HepG2 (cell line): ENCODE measurements around the gene RIBC1. TPM values are rescaled to one million over a fixed set of nuclear protein-coding genes. Genes with fewer than 3 reads are reported as not detected.
A peak's percentile ranks its signal among the peaks of the same experiment; 100 is the strongest.

Experiments
- ATAC-seq: fragments of 200-7000 bp; cut with Tn5 transposase; 3 replicates; pipeline ENCODE4 v1.9.1; 2020; ENCODE audit warnings: mild to moderate bottlenecking, moderate library complexity
- BruUV-seq: library from RNA; stranded (reverse); fragments of 400-500 nt; replicated peaks from 2 replicates; lab custom pipeline; 2021; lab: Mats Ljungman, UMichigan
- CTCF ChIA-PET: fragments of 300-600 bp; formaldehyde crosslinking; extraction: SDS; loops from one replicate; lab custom pipeline; 2021; ENCODE audit warnings: low total read pairs, inconsistent platforms, low intra/inter-chr PET ratio; lab: Yijun Ruan, JAX
- POLR2A ChIA-PET: fragments of 350-600 bp; sonication (Branson Sonifier 250); formaldehyde crosslinking; loops from one replicate; lab custom pipeline; 2020; ENCODE audit warnings: antibody characterized with exemption, inconsistent platforms; lab: Yijun Ruan, JAX
- DNase-seq: peaks from one replicate; pipeline ENCODE4 v3.0.0-alpha.2; 2015; ENCODE audit warnings: low spot score
- FAIRE-seq: peaks from 3 replicates; lab custom pipeline; 2011; peaks lifted over from hg19 to GRCh38; lab: Jason Lieb, UNC
- H2AFZ ChIP-seq: one replicate; pipeline ENCODE4 v1.6.1; 2011; ENCODE audit warnings: low read length, inconsistent platforms
- H3K27ac ChIP-seq: fragments of 300-600 bp; 3 replicates; pipeline ENCODE4 v1.8.0; 2011; ENCODE audit warnings: mixed run types, mild to moderate bottlenecking, mixed read lengths, low read length, inconsistent platforms; ENCODE audit not compliant: insufficient read depth; ENCODE audit errors: extremely low read length
- H3K27me3 ChIP-seq, 2 experiments: fragments of 200-600 bp in 1 of 2; 2 replicates in 1 of 2; 3 replicates in 1 of 2; pipeline versions ENCODE4 v1.6.0 to v1.8.0; 2011; ENCODE audit warnings: low read length in 2 of 2, mild to moderate bottlenecking in 2 of 2, moderate library complexity in 2 of 2, inconsistent platforms in 1 of 2; ENCODE audit not compliant: insufficient read depth in 2 of 2, control insufficient read depth in 1 of 2
- H3K36me3 ChIP-seq, 2 experiments: fragments of 200-600 bp in 1 of 2; replicated peaks in 1 of 2; 2 replicates in 1 of 2; 3 replicates in 1 of 2; pipeline versions ENCODE4 v1.5.1 to v1.8.0; 2011; ENCODE audit warnings: low read length in 2 of 2, inconsistent platforms in 1 of 2; ENCODE audit not compliant: insufficient read depth in 2 of 2, control insufficient read depth in 1 of 2
- H3K4me1 ChIP-seq: 2 replicates; pipeline ENCODE4 v1.5.1; 2012; ENCODE audit warnings: low read length, inconsistent platforms; ENCODE audit not compliant: insufficient read depth
- H3K4me2 ChIP-seq: 2 replicates; pipeline ENCODE4 v1.6.0; 2011; ENCODE audit warnings: low read depth, low read length, inconsistent platforms
- H3K4me3 ChIP-seq, 3 experiments: fragments of 200-600 bp in 1 of 3; sonication (generic), shearing (Covaris generic) in 1 of 3; replicated peaks in 1 of 3; 2 replicates each; pipeline ENCODE4 v1.5.1; 2011 to 2016; ENCODE audit warnings: low read length in 3 of 3, inconsistent platforms in 2 of 3, low read depth in 2 of 3, mild to moderate bottlenecking in 2 of 3, control low read depth in 1 of 3, mixed read lengths in 1 of 3; ENCODE audit not compliant: insufficient read depth in 1 of 3
- H3K79me2 ChIP-seq: one replicate; pipeline ENCODE4 v1.6.1; 2011; ENCODE audit warnings: low read length, inconsistent platforms; ENCODE audit not compliant: insufficient read depth
- H3K9ac ChIP-seq: 2 replicates; pipeline ENCODE4 v1.6.0; 2011; ENCODE audit warnings: mild to moderate bottlenecking, low read depth, low read length, inconsistent platforms; ENCODE audit not compliant: insufficient read depth
- H3K9me3 ChIP-seq: 2 replicates; pipeline ENCODE4 v1.5.1; 2012; ENCODE audit warnings: mild to moderate bottlenecking, low read length
- H4K20me1 ChIP-seq: 2 replicates; pipeline ENCODE4 v1.6.0; 2011; ENCODE audit warnings: inconsistent platforms, mild to moderate bottlenecking, low read length, moderate library complexity; ENCODE audit not compliant: insufficient read depth
- BCL3 ChIP-seq: sonication (generic); formaldehyde crosslinking; IDR thresholded peaks from 2 replicates; pipeline ENCODE4 v1.5.1; 2020; ENCODE audit warnings: mild to moderate bottlenecking, missing genetic modification reagents, moderate library complexity
- DNMT1 ChIP-seq: sonication (generic); formaldehyde crosslinking; IDR thresholded peaks from 2 replicates; pipeline ENCODE4 v1.5.1; 2020; ENCODE audit warnings: mild to moderate bottlenecking, missing genetic modification reagents
- FUBP1 ChIP-seq: sonication (generic); formaldehyde crosslinking; IDR thresholded peaks from 2 replicates; pipeline ENCODE4 v1.5.1; 2020; ENCODE audit warnings: missing genetic modification reagents, mild to moderate bottlenecking, borderline replicate concordance
- GABPB1 ChIP-seq: IDR thresholded peaks from 2 replicates; pipeline ENCODE4 v1.6.1; 2016; ENCODE audit warnings: mild to moderate bottlenecking, missing genetic modification reagents, moderate library complexity, missing compliant biosample characterization
- HNF1B ChIP-seq: sonication (generic); formaldehyde crosslinking; IDR thresholded peaks from 2 replicates; pipeline ENCODE4 v1.5.1; 2020; ENCODE audit warnings: mild to moderate bottlenecking, moderate library complexity, missing genetic modification reagents
- HNF4A ChIP-seq: sonication (generic); formaldehyde crosslinking; IDR thresholded peaks from 2 replicates; pipeline ENCODE4 v1.4.0; 2020; ENCODE audit warnings: missing genetic modification reagents
- KAT8 ChIP-seq: IDR thresholded peaks from 2 replicates; pipeline ENCODE4 v1.6.1; 2016; ENCODE audit warnings: missing genetic modification reagents, missing compliant biosample characterization
- KMT2B ChIP-seq: IDR thresholded peaks from 2 replicates; pipeline ENCODE4 v1.6.1; 2016; ENCODE audit warnings: missing genetic modification reagents, missing compliant biosample characterization
- NCOR1 ChIP-seq: fragments of 200-600 bp; sonication (generic); IDR thresholded peaks from 2 replicates; pipeline ENCODE4 v1.7.0; 2017; ENCODE audit warnings: antibody characterized with exemption, low read length, borderline replicate concordance
- RCOR2 ChIP-seq: IDR thresholded peaks from 2 replicates; pipeline ENCODE4 v1.6.1; 2016; ENCODE audit warnings: missing biosample characterization, missing genetic modification reagents
- SAP130 ChIP-seq: IDR thresholded peaks from 2 replicates; pipeline ENCODE4 v1.6.1; 2016; ENCODE audit warnings: low read depth
- SNAPC2 ChIP-seq: sonication (generic); formaldehyde crosslinking; IDR thresholded peaks from 2 replicates; pipeline ENCODE4 v1.8.1; 2022; ENCODE audit warnings: mild to moderate bottlenecking, missing genetic modification reagents
- TCF7 ChIP-seq: sonication (generic); IDR thresholded peaks from 2 replicates; pipeline ENCODE4 v1.6.1; 2016; ENCODE audit warnings: antibody characterized with exemption, low read depth
- TOPORS ChIP-seq: sonication (generic); formaldehyde crosslinking; IDR thresholded peaks from 2 replicates; pipeline ENCODE4 v1.8.0; 2023; ENCODE audit warnings: mild to moderate bottlenecking, missing genetic modification reagents
- YEATS2 ChIP-seq: sonication (generic); formaldehyde crosslinking; IDR thresholded peaks from 2 replicates; pipeline ENCODE4 v1.4.0; 2020; ENCODE audit warnings: missing genetic modification reagents, borderline replicate concordance
- WGBS: methylation state at CpG from one replicate; pipeline ENCODE4 v1.1.6; 2017; ENCODE audit warnings: low lambda C conversion rate; 5-methylcytosine and 5-hydroxymethylcytosine counted together
- in situ Hi-C: cut with HindIII; loops from 2 replicates; pipeline ENCODE4 v1.10.0; 2017; ENCODE audit warnings: low pct_unique_long_range_greater_than_20kb; ENCODE audit not compliant: extremely low pct_ligation_motif_present
- intact Hi-C: fragments of 100-400 bp; cut with micrococcal nuclease; formaldehyde crosslinking; loops from one replicate; pipeline ENCODE4 v1.10.0; 2022; ENCODE audit not compliant: unreplicated experiment
- polyA plus RNA-seq, 8 experiments: library from polyadenylated mRNA; depleted of rRNA in 3 of 8; stranded (reverse) in 7 of 8; unstranded in 1 of 8; fragments of >200 nt; fragmentation: Illumina TruSeq in 4 of 8; extraction: Trizol in 4 of 8; gene quantifications; 2 replicates each; pipeline versions ENCODE4 v1.2.1 to v1.2.3, GENCODE V29; 2011 to 2016; ENCODE audit warnings: low read depth in 4 of 8, missing spikeins in 1 of 8, mixed read lengths in 1 of 8; ENCODE audit not compliant: insufficient read depth in 1 of 8
- total RNA-seq, 5 experiments: library from RNA; depleted of rRNA; stranded (reverse); fragments of >200 nt; fragmentation: Illumina TruSeq; extraction: Trizol; gene quantifications; 2 replicates each; pipeline ENCODE4 v1.2.3, GENCODE V29; 2016; ENCODE audit warnings: low read depth in 1 of 5
- TF ChIP-seq, protein P1 (sequence below): sonication (generic); formaldehyde crosslinking; IDR thresholded peaks from 2 replicates; pipeline ENCODE4 v1.5.0; 2020; ENCODE audit warnings: mild to moderate bottlenecking, missing genetic modification reagents

The RIBC1 gene
- total and polyA plus RNA-seq, 2 of the 13 experiments (the other 11 are each of a cell fraction or from before 2014, with no cell fraction given) = 0.55 TPM; not detected in 1

DNA sequence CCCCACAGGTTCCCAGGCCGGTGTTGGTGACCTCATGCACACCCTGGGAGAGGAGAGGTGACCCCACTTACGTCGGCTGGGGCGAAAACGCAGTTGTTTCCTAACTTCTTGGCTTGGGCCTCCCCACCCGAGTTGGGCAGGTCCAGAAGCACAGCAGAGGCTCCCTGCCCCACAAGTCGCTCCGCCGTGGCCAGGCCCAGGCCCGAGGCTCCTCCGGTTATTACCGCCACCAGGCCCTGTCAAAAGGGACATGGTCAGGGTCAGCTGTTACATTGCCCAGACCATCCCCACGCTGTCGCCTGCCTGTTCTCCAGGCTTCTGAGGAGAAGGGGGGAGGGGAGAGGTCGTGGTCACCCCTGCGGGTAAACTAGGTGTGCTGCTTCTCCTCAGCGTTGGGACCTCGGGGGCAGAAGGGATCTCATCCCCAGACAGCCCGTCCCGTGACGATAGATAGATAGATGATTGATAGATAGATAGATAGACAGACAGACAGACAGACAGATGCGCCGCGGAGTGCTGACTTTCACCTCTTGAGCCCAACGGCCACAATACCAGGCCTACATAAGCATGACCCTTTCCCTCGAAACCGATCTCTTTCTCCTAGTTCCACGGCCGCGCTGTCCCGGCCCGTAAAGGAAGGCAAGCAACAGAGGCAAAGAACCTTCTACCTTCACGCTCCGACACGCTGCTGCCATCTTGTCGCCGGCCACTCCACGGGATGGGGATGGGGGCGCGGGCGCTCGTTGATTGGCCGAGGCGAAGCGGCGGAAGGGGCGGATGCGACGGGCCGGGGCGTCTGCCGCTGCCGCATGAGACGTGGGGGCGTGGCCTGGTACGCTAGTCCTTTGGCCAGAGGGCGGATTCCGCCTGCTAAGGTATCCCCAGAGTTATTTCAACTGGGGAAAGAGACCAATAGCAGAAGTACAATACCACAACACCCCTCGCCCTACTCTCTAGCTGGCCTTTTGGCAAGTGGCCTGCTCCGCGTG is 11.3 kb downstream of the RIBC1 start, which contains the start of gene HSD17B10:
Gene HSD17B10 (minus strand): TSS at position 720 of the 989 bp plus-strand sequence. CDS start 25 bp downstream, at position 695.
- Histone ChIP-seq H3K27me3 (no peaks in the 10 kb centered on the region; a peak in 1 of 5 replicates), H3K79me2 (no peaks in the 10 kb centered on the region), H3K4me3 (peak within 1 kb of the TSS; percentile 67 to 87 (median 78)), H2AFZ (peak within 1 kb of the TSS; percentile 83), H3K36me3 (no peaks in the 10 kb centered on the region), H3K9ac (peak within 1 kb of the TSS; percentile 62), H3K4me1 (peaks cover 5% of the 10 kb centered on the region), H3K9me3 (no peaks in the 10 kb centered on the region), H4K20me1 (no peaks in the 10 kb centered on the region), H3K4me2 (peak within 1 kb of the TSS; percentile 82), H3K27ac (peak within 1 kb of the TSS; percentile 44)
- in situ Hi-C loops = no loop called here
- WGBS = under 1% methylated on average over 16 of the region's 61 CpGs
- BruUV-seq = TSS peak; percentile 68
- CTCF ChIA-PET = no interaction called here
- ATAC-seq (peak; percentile 98), DNase-seq (peak; percentile 69), FAIRE-seq (peak; percentile 87)
- intact Hi-C loops = loop anchor here (2.0 kb wide), 1 partner anchor 79 kb away; no protein-coding TSS in a partner anchor
- POLR2A ChIA-PET = interaction anchor here (0.6 kb wide), 1 partner anchor 9 kb away, joined by 3 read pairs; no protein-coding TSS in a partner anchor
- TF ChIP-seq FUBP1 (CRISPR knock-in tag) = no peak
- TF ChIP-seq KMT2B (CRISPR knock-in tag) = peak; percentile 58; the same call in 1 of the 2 replicates
- peak; percentile 89 for TF ChIP-seq GABPB1
- no peak for TF ChIP-seq TOPORS (CRISPR knock-in tag)
- peak; percentile 76; the same call in 1 of the 2 replicates for TF ChIP-seq YEATS2 (CRISPR knock-in tag)
- TF ChIP-seq BCL3 = no peak
- peak; percentile 80 for TF ChIP-seq SAP130 (CRISPR knock-in tag)
- no peak for TF ChIP-seq TCF7
- TF ChIP-seq HNF1B (CRISPR knock-in tag) = no peak
- TF ChIP-seq NCOR1 = no peak
- 0 out of 2 replicates have a peak, but pooled peaks have one; percentile 56 for TF ChIP-seq KAT8 (CRISPR knock-in tag)
- no peak for TF ChIP-seq RCOR2
- TF ChIP-seq DNMT1 (CRISPR knock-in tag) = no peak
- no peak for TF ChIP-seq SNAPC2 (CRISPR knock-in tag)
- TF ChIP-seq, protein P1, sequence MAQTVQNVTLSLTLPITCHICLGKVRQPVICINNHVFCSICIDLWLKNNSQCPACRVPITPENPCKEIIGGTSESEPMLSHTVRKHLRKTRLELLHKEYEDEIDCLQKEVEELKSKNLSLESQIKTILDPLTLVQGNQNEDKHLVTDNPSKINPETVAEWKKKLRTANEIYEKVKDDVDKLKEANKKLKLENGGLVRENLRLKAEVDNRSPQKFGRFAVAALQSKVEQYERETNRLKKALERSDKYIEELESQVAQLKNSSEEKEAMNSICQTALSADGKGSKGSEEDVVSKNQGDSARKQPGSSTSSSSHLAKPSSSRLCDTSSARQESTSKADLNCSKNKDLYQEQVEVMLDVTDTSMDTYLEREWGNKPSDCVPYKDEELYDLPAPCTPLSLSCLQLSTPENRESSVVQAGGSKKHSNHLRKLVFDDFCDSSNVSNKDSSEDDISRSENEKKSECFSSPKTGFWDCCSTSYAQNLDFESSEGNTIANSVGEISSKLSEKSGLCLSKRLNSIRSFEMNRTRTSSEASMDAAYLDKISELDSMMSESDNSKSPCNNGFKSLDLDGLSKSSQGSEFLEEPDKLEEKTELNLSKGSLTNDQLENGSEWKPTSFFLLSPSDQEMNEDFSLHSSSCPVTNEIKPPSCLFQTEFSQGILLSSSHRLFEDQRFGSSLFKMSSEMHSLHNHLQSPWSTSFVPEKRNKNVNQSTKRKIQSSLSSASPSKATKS (CRISPR knock-in tag) = no peak
- no peak for TF ChIP-seq HNF4A (CRISPR knock-in tag)
